Stimulated activated CD4-positive, alpha-beta T cell treated with anti-CD3 and anti-CD28 coated beads, Interleukin-4, amount 100 ng/mL, for 1 hour (primary cell): ENCODE results near the gene TRABD.

ENCODE experiments used
- DNase-seq: peaks from one replicate; pipeline ENCODE4 v3.0.0-alpha.2; 2020

TRABD gene

DNA sequence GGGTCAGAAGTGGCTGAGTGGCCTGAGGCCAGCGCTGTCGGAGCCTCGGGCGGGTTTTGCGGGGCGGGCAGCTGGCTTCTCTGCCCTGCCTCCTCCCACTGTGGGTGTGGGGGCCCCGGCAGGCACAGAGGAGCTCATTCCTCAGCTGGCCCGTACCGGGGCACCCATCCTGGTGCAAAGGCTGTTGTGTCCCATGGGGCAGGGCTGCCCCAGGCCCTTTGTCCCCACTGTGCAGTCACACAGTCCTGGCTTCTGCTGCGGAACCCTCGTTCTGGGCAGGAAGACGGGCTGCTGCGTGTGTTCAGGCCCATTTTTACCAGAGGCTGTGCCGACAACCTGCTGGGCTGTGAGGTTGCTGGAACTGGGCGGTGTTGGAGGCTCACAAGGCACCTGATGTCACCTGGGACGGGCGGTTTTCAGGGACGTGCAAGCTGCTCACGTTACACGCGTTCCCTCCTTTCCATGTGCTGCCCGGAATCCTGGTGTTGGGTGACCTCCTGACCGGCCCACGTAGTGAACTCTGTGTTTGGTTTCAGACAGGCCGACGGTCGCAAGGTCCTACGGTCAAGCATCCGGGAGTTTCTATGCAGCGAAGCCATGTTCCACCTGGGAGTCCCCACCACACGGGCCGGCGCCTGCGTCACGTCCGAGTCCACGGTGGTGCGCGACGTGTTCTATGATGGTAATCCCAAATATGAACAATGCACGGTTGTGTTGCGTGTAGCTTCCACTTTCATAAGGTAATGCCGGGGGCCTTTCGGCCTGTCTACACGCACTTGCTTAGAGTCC is 20.3 kb downstream of the TRABD start:
- no peak for DNase-seq

DNA sequence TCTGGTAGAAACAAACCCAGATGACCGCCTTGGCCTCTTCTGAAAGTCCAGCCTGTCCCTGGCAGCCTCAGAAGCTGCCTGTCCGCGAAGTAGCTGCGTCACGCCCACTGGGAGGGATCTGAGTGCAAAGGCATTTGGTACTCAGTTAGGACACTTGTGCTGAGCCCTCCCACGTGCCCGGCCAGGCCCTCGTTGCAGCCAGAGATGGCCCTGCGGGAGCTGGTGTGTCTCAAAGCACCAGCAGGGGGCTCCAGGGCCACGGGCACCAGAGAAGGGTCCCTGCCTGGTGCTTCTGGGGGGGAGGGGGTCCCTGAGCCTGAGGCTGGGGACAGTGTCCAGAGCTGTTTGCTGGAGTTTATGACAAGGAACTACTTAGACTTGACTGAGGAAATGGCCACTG is 20.9 kb downstream of the TRABD start:
- peak; percentile 26 for DNase-seq

DNA sequence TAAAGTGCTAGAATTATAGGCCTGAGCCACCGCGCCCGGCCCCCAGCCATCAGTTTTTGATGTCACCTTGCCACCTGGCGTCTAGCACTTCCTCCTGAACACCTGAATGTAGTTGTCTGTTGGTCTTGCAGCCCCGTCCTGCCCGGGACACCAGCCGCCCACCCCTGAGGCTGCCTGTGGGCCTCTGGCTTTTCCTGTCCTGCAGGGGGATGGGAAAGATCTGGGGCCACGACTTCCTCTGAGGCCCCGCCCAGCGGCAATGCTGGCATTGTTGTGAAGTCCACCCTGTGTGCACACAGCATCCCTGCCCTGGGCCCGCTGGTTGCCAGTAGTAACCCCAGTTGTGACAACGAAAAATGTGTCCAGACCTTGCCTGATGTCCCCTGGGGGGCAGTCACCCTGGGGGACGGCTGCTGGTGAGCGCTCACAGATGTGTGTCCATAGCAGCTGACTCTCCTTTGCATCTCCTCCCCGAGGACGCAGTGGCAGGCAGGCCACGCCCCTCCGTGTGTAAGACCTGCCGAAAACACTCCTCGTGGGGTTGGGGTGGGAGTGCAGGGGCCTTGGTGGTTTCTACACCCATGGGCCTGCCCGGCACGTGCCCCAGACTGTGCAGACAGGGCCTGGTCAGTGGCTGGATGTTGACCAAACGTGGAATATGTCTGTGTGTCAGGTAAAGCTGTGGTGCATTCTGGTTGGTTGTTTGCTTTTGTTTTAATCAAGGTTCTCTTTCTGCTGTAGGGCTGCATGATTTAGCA is 21.8 kb downstream of the TRABD start:
- no peak for DNase-seq

DNA sequence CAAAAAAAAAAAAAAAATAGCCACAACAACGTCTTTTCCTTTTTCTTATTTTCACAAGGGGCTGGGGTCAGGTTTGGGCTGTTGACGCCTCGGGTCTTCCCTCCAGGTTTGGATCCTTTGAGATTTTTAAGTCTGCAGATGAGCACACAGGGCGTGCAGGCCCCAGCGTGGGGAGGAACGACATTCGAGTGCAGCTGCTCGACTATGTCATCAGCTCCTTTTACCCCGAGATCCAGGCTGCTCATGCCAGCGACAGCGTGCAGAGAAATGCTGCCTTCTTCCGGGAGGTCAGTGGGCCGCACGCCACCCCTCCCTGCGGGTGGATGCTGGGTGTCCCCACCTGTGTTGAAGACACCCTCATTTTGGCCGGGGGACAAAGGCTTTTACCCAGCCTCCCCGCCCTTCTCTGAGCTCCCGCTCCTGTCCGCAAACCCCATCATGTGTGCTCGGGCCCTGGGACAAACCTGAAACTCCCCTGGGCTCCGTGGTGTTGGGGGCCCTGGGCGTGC is 22.8 kb downstream of the TRABD start:
- DNase-seq: no peak

DNA sequence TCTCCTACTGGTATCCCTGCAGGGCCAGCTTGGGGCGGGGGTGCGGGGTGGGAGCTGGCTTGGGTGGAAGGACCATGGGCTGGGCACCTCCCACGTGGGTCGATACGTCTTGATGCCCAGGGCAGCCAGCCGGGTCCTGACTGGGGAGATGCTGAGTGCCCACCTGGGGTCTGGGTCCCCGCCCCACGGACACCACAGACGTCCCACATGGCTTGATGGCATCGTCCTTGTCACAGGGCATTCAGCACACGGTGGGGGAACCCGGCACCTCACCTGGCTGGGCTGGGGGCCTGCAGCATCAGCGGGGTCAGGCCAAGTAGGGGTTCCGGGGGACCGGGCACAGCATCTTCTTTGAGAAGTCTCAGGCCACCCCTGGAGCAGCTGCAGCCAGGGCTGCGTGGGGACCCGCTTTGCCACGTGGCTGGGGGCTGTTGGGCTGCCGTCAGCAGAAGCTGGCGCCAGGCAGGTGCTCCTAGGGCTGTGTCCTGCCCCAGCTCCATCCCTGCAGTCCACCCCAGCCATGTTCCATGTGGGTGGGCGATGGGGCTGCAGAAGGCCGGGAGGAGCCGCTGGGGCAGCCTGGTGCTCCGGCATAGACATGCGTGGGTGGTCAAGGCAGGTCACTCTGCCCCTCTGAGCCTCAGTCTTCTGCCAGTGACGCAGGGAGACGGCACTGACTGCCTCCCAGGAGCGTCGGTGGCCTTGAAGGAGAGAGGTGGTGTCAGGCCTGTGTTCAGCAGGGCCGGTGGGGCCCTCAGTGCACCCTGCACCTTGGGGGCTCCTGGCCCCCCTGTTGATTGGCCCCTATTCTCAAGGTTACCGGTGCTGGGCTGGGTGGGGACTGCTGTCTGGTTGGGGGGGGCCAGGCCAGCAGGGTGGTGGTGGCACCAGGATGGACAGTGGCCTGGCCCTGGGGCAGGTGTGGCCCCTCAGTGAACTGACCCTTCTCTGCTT is 23.5 kb downstream of the TRABD start:
- DNase-seq: no peak

DNA sequence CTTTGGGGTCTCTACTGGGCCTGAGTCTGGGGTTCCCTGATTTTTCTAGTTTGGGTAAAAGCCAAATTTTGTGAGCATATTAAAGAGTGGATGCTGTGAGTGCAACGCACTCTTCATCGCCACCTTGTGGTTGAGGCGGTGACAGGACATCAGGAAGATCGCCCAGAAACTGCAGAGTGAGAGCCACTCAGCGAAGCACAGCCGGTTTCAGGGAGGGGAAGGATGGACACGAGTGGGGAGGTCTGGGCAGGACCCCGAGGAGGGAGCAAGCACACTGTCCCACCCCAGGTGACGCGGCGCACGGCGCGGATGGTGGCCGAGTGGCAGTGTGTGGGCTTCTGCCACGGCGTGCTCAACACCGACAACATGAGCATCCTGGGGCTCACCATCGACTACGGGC is 24.2 kb downstream of the TRABD start:
- peak; percentile 70 for DNase-seq

DNA sequence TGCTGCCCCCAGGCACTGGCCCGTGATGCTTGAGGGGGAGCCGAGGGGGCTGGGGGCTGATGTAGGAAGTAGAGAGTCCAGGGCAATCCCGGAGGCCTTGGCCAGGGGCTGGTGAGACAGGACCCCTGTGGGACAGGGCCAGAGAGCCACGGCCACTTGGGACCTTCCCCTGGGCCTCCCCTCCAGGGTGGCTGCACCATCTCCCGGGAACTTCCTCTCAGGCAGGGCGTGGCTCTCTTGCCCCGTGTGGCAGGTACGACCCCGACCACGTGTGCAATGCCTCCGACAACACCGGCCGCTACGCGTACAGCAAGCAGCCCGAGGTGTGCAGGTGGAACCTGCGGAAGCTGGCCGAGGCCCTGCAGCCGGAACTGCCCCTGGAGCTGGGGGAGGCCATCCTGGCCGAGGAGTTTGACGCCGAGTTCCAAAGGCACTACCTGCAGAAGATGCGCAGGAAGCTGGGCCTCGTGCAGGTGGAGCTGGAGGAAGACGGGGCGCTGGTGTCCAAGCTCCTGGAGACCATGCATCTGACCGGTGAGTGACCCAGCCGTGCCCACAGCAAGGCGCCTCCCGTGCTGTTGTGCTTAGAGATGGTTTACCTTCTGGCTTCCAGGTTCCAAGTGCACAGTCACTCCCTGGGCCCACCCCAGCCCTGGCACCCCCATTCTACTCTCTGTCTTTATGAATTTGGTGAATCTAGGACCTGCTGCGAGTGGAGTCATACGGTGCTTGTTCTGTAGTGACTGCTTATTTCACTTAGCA is 24.8 kb downstream of the TRABD start:
- no peak for DNase-seq

DNA sequence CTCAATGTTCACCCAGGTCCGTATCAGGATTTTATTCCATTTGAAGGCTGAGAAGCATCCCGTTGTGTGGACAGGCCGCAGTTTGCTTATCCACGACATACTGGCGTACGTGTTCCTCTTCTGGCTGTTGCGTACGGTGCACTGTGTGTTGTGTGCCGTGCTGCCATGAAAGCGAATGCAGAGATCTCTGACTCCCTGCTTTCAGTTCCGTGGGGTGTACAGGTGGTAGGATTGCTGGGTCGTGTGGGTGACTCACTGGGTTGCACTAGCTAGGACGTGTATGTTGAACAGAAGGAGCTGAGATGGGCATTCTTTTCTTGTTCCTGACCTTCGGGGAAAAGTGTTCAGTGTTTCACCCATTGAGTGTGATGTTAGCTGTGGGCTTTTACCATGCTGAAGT is 25.4 kb downstream of the TRABD start:
- no peak for DNase-seq

DNA sequence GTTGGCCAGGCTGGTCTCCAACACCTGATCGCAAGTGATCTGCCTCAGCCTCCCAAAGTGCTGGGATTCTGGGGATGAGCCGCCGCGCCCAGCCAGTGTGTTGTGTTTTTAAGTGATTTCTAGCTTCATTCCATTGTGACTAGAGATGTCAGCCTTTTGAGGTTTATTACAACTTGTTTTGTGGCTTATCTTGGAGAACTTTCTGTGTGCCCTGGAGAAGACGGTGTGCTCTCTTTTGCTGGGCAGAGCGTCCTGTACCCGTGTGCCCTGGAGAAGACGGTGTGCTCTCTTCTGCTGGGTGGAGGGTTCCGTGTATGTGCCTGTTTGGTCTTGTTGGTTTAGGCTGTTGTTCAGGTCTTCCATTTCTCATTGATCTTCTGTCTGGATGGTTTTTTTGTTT is 27.6 kb downstream of the TRABD start:
- DNase-seq: no peak

DNA sequence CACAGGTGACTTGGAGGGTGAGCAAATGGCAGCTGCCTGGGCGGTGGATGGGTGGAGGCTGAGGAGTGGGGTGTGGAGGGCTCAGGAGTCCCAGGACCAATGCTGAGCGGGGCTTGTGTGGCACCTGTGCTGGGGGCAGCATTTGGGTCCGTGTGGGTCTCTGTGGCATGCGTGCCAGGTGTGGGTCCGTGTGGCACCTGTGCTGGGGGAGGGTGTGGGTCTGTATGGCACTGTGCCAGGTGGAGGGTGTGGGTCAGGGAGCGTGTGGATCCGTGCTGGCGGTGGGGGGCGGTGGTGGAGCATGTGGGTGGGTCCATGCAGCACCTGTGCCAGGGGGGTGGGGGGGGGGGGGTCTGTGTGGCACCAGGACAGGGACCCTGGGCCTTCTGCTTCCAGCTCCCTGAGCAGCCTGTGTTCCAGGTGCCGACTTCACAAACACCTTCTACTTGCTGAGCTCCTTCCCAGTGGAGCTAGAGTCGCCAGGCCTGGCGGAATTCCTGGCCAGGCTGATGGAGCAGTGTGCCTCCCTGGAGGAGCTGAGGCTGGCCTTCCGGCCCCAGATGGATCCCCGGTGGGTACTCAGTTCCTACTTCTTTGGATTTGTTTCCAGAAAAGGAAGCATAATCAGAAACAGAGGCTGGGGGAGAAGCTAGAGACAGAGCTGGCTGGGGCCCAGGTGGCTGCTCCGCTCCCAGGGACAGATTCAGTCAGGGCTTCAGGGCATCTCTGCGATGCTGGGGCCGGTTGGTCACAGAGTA is 29.8 kb downstream of the TRABD start:
- no peak for DNase-seq

DNA sequence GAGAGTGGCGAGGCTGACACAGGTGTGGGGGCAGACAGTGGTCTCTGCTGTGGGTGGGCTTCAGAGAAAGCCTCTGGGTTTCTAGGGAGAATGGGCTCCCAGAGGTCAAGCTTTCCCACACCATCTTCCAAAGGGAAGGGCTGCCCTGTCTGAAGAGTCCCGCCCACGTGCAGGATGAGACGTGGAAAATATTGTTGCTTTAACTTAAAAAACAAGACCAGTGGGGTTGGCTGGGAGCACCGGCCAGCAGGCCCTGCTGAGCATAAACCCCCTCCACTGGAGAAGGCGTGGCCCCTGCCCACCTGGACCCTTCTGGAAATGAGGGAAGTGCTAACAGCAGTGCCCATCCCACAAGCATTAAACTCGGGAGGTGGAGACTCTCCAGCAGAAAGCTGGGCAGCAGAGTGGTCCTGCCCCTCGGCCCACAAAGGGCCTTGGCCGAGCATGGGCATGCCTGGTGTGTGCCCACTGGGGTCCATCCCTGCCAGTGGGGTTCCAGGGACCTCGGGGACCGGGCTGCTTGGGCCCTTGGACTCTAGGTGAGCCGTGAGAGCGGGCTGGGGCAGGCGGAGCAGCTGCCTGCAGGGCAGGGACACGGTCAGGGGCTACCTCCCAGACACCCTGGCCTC is 30.5 kb downstream of the TRABD start:
- no peak for DNase-seq

DNA sequence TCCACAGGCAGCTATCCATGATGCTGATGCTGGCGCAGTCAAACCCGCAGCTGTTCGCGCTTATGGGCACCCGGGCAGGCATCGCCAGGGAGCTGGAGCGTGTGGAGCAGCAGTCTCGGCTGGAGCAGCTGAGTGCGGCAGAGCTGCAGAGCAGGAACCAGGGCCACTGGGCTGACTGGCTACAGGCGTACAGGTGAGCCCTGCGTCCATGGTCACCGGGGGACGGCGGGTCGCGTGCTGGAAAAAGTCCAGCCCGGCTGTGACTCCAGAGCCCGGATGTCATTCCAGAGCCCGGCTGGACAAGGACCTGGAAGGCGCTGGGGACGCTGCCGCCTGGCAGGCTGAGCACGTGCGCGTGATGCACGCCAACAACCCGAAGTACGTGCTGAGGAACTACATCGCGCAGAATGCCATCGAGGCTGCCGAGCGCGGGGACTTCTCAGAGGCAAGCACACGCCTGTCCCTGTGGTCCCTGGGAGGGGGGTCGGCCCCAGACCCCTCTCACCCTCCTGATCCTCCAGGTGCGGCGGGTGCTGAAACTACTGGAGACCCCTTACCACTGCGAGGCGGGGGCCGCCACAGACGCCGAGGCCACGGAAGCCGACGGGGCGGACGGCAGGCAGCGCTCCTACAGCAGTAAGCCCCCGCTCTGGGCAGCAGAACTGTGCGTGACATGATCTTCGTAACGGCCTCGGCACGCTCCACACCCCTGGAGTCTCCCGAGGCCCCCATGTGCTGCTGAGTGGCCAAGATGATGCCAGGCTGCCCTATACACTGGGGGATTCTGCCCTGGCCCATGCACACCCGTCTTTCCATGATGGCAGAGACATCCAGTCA is 31.2 kb downstream of the TRABD start:
- no peak for DNase-seq

DNA sequence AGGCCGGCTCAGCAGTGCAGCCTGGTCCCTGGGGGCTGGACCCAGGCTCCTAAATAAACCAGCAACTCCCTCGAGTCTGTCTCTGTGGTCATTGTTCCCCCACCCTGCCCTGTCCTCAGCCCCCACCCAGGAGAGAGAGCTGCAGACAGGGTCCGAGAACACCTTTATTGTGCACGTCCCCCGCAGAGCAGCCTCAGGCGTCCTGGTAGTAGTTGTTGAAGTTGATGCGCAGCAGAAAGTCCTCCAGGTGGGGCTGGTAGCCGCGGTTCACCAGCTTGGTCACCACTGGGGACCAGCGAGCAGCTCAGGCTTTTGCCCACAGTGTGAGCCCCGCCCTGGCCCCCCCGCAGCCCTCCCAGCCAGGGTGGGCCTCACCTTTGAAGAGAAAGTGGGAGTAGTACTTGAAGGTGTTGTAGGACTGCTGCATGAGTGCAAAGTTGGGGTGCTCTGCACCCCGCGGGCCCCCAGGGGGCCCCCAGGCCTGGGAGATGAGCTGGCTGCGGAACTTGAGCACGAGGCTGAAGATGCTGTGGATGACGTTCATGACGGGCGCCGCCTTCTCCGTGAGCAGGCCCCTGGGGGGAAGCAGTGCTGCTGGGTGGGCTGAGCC is 31.9 kb downstream of the TRABD start:
- no peak for DNase-seq

DNA sequence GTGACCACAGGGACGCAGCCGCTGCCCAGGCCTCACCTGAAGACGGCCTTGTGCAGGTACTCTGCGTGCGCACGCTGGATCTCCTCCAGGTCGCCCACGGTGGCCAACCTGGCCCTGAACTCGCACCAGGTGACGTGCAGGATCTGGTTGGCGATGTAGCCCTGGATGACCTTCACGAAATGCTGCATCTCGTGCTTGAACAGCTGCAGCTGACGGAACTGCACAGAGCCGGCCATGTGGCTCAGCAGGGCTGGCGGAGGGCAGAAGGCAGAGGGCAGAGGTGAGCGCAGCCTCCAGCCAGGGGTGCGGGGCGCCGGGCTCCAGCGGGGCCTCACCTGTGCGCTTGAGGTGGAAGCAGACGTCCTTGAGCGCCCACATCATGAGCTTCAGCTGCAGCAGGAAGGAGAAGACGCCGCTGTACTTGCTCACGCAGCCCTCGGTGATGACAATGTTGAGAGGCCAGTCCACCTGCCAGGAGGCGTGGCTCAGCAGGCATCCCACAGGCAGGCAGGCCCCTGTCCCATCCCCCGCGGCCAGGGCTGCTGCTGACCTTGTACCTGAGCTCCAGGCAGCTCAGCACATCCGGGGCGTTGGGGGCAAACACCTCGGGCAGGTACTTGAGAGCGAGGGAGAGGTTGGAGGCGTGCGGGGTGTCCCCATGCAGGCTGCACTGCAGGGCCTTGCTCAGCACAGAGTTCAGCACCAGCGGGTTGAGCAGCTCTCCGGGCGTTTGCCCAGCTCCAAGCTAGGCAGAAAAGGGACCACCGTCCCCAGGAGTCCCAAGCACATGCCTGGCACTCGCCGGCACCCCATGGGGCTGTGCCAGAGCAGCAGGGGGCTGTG is 32.7 kb downstream of the TRABD start:
- no peak for DNase-seq

DNA sequence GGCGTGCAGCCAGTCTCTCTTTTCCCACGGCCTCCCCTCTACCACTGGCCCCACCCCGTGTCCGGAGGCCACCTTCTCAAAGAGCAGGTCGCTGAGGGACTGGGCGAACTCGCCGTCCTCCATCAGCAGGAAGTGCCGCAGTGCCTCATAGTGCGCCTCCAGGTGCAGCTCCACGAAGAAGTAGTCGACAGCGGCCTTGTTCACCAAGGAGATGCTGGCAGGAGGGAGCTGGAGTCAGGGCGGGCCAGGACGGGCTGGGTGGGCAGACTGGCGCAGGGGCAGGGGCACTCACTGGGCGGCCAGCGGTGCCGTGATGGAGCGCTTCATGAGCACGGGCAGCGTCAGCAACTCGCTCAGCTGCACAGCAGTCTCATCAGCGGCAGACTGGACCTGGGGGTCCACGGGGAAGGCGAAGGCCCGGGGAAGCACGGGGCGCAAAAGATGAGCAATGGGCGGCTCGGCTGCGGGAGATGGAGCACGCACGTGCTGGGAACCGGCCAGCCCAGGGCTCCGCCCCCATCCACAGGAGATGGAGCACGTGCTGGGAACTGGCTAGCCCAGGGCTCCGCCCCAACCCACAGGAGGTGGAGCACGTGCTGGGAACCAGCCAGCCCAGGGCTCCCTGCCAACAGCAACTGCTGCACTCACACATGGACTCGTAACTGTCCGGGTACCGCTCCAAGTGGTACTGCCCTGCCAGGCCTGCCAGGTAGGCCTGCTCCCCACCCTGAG is 33.4 kb downstream of the TRABD start:
- DNase-seq: no peak

DNA sequence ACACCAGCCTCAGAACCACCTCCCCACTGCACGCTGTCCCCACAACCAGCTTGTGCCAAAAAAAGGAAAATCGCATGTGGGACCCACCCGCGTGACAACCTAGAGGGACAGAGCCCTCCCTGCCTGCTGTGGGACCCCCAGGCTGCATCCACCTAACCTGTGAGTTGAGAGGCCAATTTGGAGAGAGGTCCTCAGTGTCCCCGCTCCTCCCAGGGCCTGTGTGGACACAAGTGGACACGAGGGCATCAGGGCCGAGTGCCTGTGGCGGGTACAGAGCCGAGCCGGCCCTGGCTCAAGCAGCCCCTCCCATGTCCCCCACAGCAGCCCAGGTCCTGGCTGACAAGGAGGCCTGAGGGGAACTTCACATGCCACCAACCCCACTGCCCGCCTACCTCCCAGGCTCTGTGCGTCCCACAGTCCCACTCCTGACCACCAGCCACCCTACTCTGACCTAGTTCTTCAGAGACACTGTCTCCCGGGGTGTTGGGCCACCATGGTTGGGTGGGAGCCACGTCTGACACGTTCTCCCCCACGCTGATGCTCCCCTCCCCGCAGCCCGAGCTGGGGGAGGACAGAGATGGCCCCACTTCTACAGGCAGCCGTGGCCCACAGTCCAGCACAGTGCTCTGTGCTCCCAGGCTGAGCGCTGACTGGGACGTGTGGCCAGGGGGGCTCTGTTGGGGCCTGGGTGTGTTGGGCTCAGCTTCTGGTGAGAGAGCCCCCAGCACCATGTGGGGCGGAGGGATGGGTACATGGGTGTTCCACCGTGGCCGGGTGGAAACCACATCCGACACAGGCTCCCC is 34.3 kb downstream of the TRABD start:
- no peak for DNase-seq
